H1 (cell line): ENCODE results near the gene NSUN6. TPM values are rescaled to one million over a fixed set of nuclear protein-coding genes. Genes with fewer than 3 reads are reported as not detected.

Source experiments
- NANOG ChIP-seq: IDR thresholded peaks from 2 replicates; pipeline ENCODE4 v1.6.1; 2011; ENCODE audit warnings: low read length, low read depth, mild to moderate bottlenecking, inconsistent platforms; ENCODE audit not compliant: insufficient read depth, poor library complexity, severe bottlenecking
- SUZ12 ChIP-seq: fragments of 200-600 bp; sonication (generic); IDR thresholded peaks from 2 replicates; pipeline ENCODE4 v1.6.1; 2012; ENCODE audit warnings: mild to moderate bottlenecking, inconsistent platforms, low read length, moderate library complexity, mixed read lengths
- YY1 ChIP-seq: IDR thresholded peaks from 2 replicates; pipeline ENCODE4 v1.6.1; 2011; ENCODE audit warnings: low read depth, mild to moderate bottlenecking, low read length
- polyA plus RNA-seq, 7 experiments: library from polyadenylated mRNA; depleted of rRNA in 3 of 7; stranded (reverse) in 5 of 7; unstranded in 2 of 7; fragments of >200 nt in 5 of 7; fragments of 200-250 nt in 2 of 7; gene quantifications; 1 replicate in 5 of 7; 2 replicates in 1 of 7; 4 replicates in 1 of 7; pipeline versions ENCODE4 v1.2.1 to v1.2.3, GENCODE V29; 2011 to 2013; ENCODE audit warnings: missing spikeins in 2 of 7, mixed read lengths in 2 of 7
- total RNA-seq: library from RNA; stranded (reverse); fragmentation: NEBNext Ultra II Directional; extraction: Animal tissue kit (Norgen Biotek cat#: 25700); gene quantifications from 2 replicates; pipeline ENCODE4 v1.2.1, GENCODE V29; 2021

Gene NSUN6
- total and polyA plus RNA-seq, 2 of the 8 experiments (the other 6 are each of a cell fraction or from before 2014, with no cell fraction given), result 5.9 to 14.4 TPM

DNA sequence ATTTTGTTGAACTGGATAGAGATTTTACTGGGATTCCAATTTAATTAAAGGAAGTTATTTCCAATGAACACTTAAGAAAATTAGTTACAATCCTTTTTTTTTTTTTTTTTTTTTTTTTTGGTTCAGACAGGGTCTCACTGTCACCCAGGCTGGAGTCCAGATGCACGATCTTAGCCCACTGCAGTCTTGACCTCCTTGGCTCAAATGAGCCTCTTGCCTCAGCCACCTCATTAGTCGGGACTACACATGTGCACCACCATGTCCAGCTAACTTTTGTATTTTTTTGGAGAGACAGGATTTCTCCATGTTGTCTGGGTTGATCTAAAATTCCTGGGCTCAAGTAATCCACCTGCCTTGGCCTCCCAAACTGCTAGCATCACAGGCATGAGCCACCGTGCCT is 5.3 kb upstream of the NSUN6 start (continued):
- TF ChIP-seq YY1 (no peak), SUZ12 (no peak), NANOG (no peak)
